ENCODE measurements around the gene ATP2A3. TPM values are rescaled to one million over a fixed set of nuclear protein-coding genes. Genes with fewer than 3 reads are reported as not detected.

The ATP2A3 gene
- total RNA-seq, 4 donors from 2014 or later, result 0.89 to 1.4 (median 0.98) TPM

DNA sequence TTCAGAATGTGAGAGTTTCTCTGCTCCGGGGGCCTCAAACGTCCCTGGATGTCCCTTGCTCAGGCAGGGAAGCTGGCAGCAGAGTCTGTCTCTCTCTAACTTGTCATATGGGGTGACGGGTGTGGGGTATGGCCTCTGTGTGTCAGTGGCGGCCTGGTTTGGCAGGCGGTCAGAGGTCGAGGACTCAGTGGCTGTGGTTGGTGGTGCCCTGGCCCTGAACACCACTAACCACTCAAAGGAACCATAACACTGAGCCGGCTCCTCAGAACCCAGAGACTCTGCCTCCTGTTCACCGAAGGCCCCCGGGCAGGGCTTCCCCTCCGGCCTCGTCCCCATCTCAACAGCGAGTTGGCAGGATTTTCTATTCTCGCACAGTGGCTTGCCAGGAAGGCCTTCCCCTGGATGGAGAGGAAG is 48.6 kb downstream of the ATP2A3 start:
- no peaks in the 10 kb centered on the region for H3K9me3 ChIP-seq
- TF ChIP-seq POLR2A (IDR thresholded peaks at IDR 0.05), result no peak
- TF ChIP-seq, protein P1, sequence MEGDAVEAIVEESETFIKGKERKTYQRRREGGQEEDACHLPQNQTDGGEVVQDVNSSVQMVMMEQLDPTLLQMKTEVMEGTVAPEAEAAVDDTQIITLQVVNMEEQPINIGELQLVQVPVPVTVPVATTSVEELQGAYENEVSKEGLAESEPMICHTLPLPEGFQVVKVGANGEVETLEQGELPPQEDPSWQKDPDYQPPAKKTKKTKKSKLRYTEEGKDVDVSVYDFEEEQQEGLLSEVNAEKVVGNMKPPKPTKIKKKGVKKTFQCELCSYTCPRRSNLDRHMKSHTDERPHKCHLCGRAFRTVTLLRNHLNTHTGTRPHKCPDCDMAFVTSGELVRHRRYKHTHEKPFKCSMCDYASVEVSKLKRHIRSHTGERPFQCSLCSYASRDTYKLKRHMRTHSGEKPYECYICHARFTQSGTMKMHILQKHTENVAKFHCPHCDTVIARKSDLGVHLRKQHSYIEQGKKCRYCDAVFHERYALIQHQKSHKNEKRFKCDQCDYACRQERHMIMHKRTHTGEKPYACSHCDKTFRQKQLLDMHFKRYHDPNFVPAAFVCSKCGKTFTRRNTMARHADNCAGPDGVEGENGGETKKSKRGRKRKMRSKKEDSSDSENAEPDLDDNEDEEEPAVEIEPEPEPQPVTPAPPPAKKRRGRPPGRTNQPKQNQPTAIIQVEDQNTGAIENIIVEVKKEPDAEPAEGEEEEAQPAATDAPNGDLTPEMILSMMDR (IDR thresholded peaks at IDR 0.05 in 4 of 5, conservative IDR thresholded peaks at IDR 0.05 in 1 of 5), result no peak
- intact Hi-C loops (cut with DNase I; ENCODE audit: low total_unique reads) (loop anchor here (5.0 kb wide), 1 partner anchor 1037 kb away; the partner anchor contains the start of gene ENO3), in situ Hi-C loops (cut with MboI; ENCODE audit: low sequenced_read_pairs in 4 of 4) (loop anchor here in 3 of 4 donors (10.0 kb wide), 2 partner anchors 51 to 89 kb away; no protein-coding TSS in a partner anchor)
- peak overlapping the region in 1 of 4 donors; percentile 10 for H3K27ac ChIP-seq
- peaks cover 3 to 9% of the 10 kb centered on the region in 2 donors for H3K4me1 ChIP-seq
- no peak overlapping the region for H3K4me3 ChIP-seq
- H3K27me3 ChIP-seq, result no peaks in the 10 kb centered on the region
- no peaks in the 10 kb centered on the region for H3K36me3 ChIP-seq
- ATAC-seq (no peak), DNase-seq (no peak)

DNA sequence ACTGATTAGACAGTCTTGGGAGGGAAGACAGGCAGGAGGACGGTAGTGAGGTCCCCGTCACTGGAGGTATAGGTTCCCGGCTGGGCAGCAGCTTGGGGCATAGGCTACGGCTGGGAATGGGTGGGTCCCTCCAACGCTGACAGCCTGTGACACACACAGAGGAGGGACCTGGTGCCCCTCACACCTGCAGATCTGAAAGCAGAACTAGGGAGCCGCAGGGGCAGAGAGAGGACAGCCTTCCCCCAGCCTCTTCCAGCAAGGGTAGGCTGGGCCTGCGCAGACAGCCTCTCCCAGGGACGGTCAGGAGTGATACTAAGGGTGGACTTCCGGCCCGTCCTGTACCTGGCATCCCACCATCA is 49.9 kb downstream of the ATP2A3 start:
- no peak for TF ChIP-seq POLR2A (IDR thresholded peaks at IDR 0.05)
- TF ChIP-seq, protein P1 (IDR thresholded peaks at IDR 0.05 in 4 of 5, conservative IDR thresholded peaks at IDR 0.05 in 1 of 5), result no peak
- H3K9me3 ChIP-seq, result no peaks in the 10 kb centered on the region
- intact Hi-C loops (cut with DNase I; ENCODE audit: low total_unique reads) (loop anchor here (1.0 to 5.0 kb wide), 2 partner anchors 88 to 161 kb away; no protein-coding TSS in a partner anchor), in situ Hi-C loops (cut with MboI; ENCODE audit: low sequenced_read_pairs in 4 of 4) (loop anchor here in 3 of 4 donors (10.0 kb wide), 2 partner anchors 49 to 91 kb away; no protein-coding TSS in a partner anchor)
- no peak overlapping the region for H3K4me3 ChIP-seq
- DNase-seq (no peak), ATAC-seq (no peak)
- no peaks in the 10 kb centered on the region for H3K27me3 ChIP-seq
- no peak overlapping the region for H3K27ac ChIP-seq
- peaks cover 3 to 9% of the 10 kb centered on the region in 2 donors for H3K4me1 ChIP-seq
- no peaks in the 10 kb centered on the region for H3K36me3 ChIP-seq

DNA sequence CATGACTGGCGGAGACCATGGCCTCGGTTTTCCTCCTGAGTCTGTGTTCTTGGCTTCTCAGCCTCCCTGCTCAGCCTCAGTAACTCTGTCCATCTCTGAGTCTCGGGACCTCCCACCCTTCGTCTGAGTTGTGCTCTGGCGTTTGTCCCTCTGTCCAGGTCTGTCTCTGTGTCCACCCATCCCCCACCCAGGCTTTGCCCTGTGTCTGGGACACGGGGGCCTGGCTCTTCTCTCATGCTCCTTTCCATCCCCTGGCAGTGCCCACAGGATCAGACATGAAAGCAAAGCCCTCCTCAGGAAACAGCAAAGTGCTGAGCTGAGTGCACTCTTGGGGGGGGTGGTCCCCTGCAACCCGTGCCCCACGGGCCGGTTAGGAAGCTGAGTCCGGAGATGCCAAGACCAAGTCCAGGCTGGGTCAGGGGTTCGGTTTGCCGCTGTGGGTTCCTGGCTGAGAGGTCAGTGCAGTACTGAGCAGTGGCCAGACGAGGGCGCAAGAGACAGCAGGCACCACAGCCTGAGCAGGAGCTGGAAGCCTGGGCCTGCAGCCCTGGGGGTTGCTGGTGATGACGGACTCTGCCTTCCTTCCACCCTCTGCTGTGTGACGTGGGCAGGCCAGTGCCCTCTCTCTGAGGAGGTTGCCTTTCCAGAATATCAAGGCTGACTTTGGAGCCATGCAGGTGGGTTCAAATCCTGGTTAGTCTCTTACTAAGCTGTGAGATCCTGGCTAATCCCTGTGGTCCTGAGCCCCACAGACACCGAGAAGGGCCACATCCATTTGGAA is 50.5 kb downstream of the ATP2A3 start:
- no peak for TF ChIP-seq POLR2A (IDR thresholded peaks at IDR 0.05)
- TF ChIP-seq, protein P1 (IDR thresholded peaks at IDR 0.05 in 4 of 5, conservative IDR thresholded peaks at IDR 0.05 in 1 of 5), result peak; percentile 87 to 98 (median 95)
- ATAC-seq, result peak; percentile 50 to 79
- peak in 1 of 2 donors; percentile 51 for DNase-seq
- Histone ChIP-seq H3K4me1 (peaks cover 3 to 9% of the 10 kb centered on the region in 2 donors), H3K9me3 (no peaks in the 10 kb centered on the region), H3K36me3 (no peaks in the 10 kb centered on the region), H3K27me3 (no peaks in the 10 kb centered on the region), H3K27ac (no peak overlapping the region), H3K4me3 (no peak overlapping the region)
- intact Hi-C loops (cut with DNase I; ENCODE audit: low total_unique reads), result loop anchor here (1.0 to 5.0 kb wide), 3 partner anchors 51 to 162 kb away; no protein-coding TSS in a partner anchor
- in situ Hi-C loops (cut with MboI; ENCODE audit: low sequenced_read_pairs in 4 of 4), result loop anchor here in 3 of 4 donors (10.0 kb wide), 2 partner anchors 49 to 91 kb away; no protein-coding TSS in a partner anchor

DNA sequence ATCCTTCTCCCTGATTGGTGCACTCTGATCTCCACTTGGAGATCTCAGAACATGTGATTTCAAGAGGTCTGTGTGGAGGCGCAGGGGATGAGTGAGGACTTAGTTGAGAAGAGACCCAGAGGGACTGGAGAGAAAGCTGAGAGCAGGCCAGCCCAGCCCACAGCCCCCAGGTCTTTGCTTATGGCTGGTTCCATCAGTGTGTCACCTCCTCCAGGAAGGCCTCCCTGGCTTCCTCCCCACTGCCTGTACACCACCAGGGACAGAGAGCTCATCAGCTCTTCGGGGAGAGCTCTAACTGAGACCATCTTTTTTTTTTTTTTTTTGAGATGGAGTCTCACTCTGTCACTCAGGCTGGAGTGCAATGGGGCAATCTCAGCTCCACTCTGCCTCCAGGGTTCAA is 51.4 kb downstream of the ATP2A3 start:
- Histone ChIP-seq H3K4me1 (peaks cover 3 to 9% of the 10 kb centered on the region in 2 donors), H3K4me3 (no peak overlapping the region), H3K36me3 (no peaks in the 10 kb centered on the region), H3K9me3 (no peaks in the 10 kb centered on the region), H3K27me3 (no peaks in the 10 kb centered on the region), H3K27ac (no peak overlapping the region)
- ATAC-seq (no peak), DNase-seq (no peak)
- in situ Hi-C loops (cut with MboI; ENCODE audit: low sequenced_read_pairs in 4 of 4), result loop anchor here in 3 of 4 donors (10.0 kb wide), 2 partner anchors 48 to 92 kb away; no protein-coding TSS in a partner anchor
- intact Hi-C loops (cut with DNase I; ENCODE audit: low total_unique reads), result loop anchor here (2.0 to 5.0 kb wide), 2 partner anchors 50 to 89 kb away; no protein-coding TSS in a partner anchor
- TF ChIP-seq, protein P1 (IDR thresholded peaks at IDR 0.05 in 4 of 5, conservative IDR thresholded peaks at IDR 0.05 in 1 of 5), result no peak
- no peak for TF ChIP-seq POLR2A (IDR thresholded peaks at IDR 0.05)

All from gastrocnemius medialis (tissue), 4 donors.